CD4-positive, alpha-beta T cell treated with Interleukin-4 for 1 hour (primary cell): ENCODE results near the gene ABO.
"Not testable (repeated sequence)": the region's sequence is repeated elsewhere in the genome, so short reads cannot be mapped to it uniquely, and the experiment has no call there.

Experiments used
- DNase-seq, 2 donors: peaks; one replicate each; pipeline ENCODE4 v3.0.0-alpha.2; 2020 to 2022

ABO gene

GRCh38 chr9:133223159-133223756, 51.7 kb downstream of the ABO start:
- DNase-seq = not testable (repeated sequence)

- DNase-seq = not testable (repeated sequence)
Measured at GRCh38 chr9:133221994-133222393, 53.0 kb downstream of the ABO start.

- DNase-seq = no peak
Measured at GRCh38 chr9:133221177-133221809, 53.7 kb downstream of the ABO start.

GRCh38 chr9:133218049-133218975, 56.7 kb downstream of the ABO start:
- not testable (repeated sequence) for DNase-seq

- not testable (repeated sequence) for DNase-seq
Measured at GRCh38 chr9:133217333-133217988, 57.5 kb downstream of the ABO start.

- DNase-seq = not testable (repeated sequence)
Measured at GRCh38 chr9:133214276-133214675, 60.7 kb downstream of the ABO start.

GRCh38 chr9:133210609-133211008, 64.4 kb downstream of the ABO start:
- DNase-seq = no peak

- DNase-seq = no peak
Measured at GRCh38 chr9:133210202-133210532, 64.8 kb downstream of the ABO start.

GRCh38 chr9:133209327-133210201, 65.4 kb downstream of the ABO start:
- not testable (repeated sequence) for DNase-seq

GRCh38 chr9:133208880-133209300, 66.1 kb downstream of the ABO start, which contains the start of gene OBP2B:
OBP2B (minus strand) TSS chr9:133209250; CDS start chr9:133209199, 51 bp downstream.
- not testable (repeated sequence) for DNase-seq

- not testable (repeated sequence) for DNase-seq
Measured at GRCh38 chr9:133208171-133208879, 66.7 kb downstream of the ABO start.

GRCh38 chr9:133207540-133208170, 67.3 kb downstream of the ABO start:
- no peak for DNase-seq

GRCh38 chr9:133207021-133207531, 67.9 kb downstream of the ABO start:
- DNase-seq = no peak

- DNase-seq = no peak
Measured at GRCh38 chr9:133205996-133206931, 68.7 kb downstream of the ABO start.

- DNase-seq = not testable (repeated sequence)
Measured at GRCh38 chr9:133205481-133205887, 69.5 kb downstream of the ABO start.
